B cell (primary cell): Measurements from ENCODE around the gene DUSP7. TPM values are rescaled to one million over a fixed set of nuclear protein-coding genes. Genes with fewer than 3 reads are reported as not detected.

Experiments
- ATAC-seq: fragments of 200-7000 bp; cut with Tn5 transposase; one replicate; pipeline ENCODE4 v1.10.0; 2021; ENCODE audit warnings: low read depth, mild to moderate bottlenecking, moderate number of reproducible peaks, moderate library complexity
- CTCF ChIA-PET: fragments of 350-600 bp; sonication (Branson Sonifier 250); formaldehyde crosslinking; loops from one replicate; lab custom pipeline; 2021; ENCODE audit warnings: antibody characterized with exemption, inconsistent platforms; lab: Charles Lee
- POLR2A ChIA-PET: fragments of 350-600 bp; sonication (Branson Sonifier 250); formaldehyde crosslinking; loops from one replicate; lab custom pipeline; 2021; ENCODE audit warnings: antibody characterized with exemption; lab: Charles Lee
- DNase-seq: peaks from one replicate; pipeline ENCODE4 v3.0.0; 2013
- H2AFZ ChIP-seq: 2 replicates; pipeline ENCODE4 v1.6.1; 2012; ENCODE audit warnings: mild to moderate bottlenecking, low read depth, low read length; ENCODE audit not compliant: insufficient read depth, poor library complexity, severe bottlenecking
- H3K27ac ChIP-seq, 2 donors: 1 replicate in 1 of 2; 2 replicates in 1 of 2; pipeline ENCODE4 v1.5.1; 2012 to 2013; ENCODE audit warnings: low read length in 2 of 2, mild to moderate bottlenecking in 2 of 2, moderate library complexity in 1 of 2
- H3K27me3 ChIP-seq, 4 experiments: fragments of 200-600 bp in 1 of 4; sonication (generic) in 1 of 4; replicated peaks in 1 of 4; 1 replicate in 2 of 4; 2 replicates in 2 of 4; pipeline versions ENCODE4 v1.6.1 to v1.7.0; 2013 to 2016; ENCODE audit warnings: low read length in 3 of 4, mild to moderate bottlenecking in 2 of 4, mixed read lengths in 1 of 4, moderate library complexity in 1 of 4; ENCODE audit not compliant: insufficient read depth in 4 of 4, control insufficient read depth in 3 of 4; ENCODE audit errors: control extremely low read depth in 1 of 4
- H3K36me3 ChIP-seq, 2 experiments: replicated peaks in 1 of 2; 1 replicate in 1 of 2; 2 replicates in 1 of 2; pipeline versions ENCODE4 v1.6.1 to v1.7.1; 2013; ENCODE audit warnings: low read length in 1 of 2; ENCODE audit not compliant: insufficient read depth in 2 of 2, control insufficient read depth in 1 of 2; ENCODE audit errors: control extremely low read depth in 1 of 2, extremely low read depth in 1 of 2
- H3K4me1 ChIP-seq, 2 donors: fragments of 200-600 bp in 1 of 2; sonication (generic) in 1 of 2; 1 replicate in 1 of 2; 2 replicates in 1 of 2; pipeline versions ENCODE4 v1.5.1 to v1.6.1; 2013 to 2017; ENCODE audit warnings: low read length in 2 of 2; ENCODE audit not compliant: control insufficient read depth in 2 of 2, insufficient read depth in 2 of 2
- H3K4me2 ChIP-seq: replicated peaks from 2 replicates; pipeline ENCODE3; 2012; ENCODE audit warnings: mild to moderate bottlenecking, low read depth, low read length; ENCODE audit not compliant: poor library complexity, severe bottlenecking
- H3K4me3 ChIP-seq, 5 experiments: fragments of 200-600 bp in 1 of 5; sonication (generic) in 1 of 5; 1 replicate in 3 of 5; 2 replicates in 2 of 5; pipeline versions ENCODE4 v1.5.1 to v1.7.0; 2011 to 2016; ENCODE audit warnings: low read length in 4 of 5, mild to moderate bottlenecking in 4 of 5, low read depth in 2 of 5, control low read depth in 1 of 5, moderate library complexity in 1 of 5; ENCODE audit not compliant: insufficient read depth in 1 of 5; ENCODE audit errors: control extremely low read depth in 1 of 5, extremely low read depth in 1 of 5
- H3K79me2 ChIP-seq: fragments of 200-600 bp; sonication (generic); one replicate; pipeline ENCODE4 v1.6.0; 2016; ENCODE audit warnings: low read length; ENCODE audit not compliant: control insufficient read depth, insufficient read depth
- H3K9ac ChIP-seq: fragments of 200-600 bp; sonication (generic); 2 replicates; pipeline ENCODE4 v1.6.1; 2017; ENCODE audit warnings: mild to moderate bottlenecking, low read length, moderate library complexity
- H3K9me3 ChIP-seq, 3 donors: one replicate each; pipeline versions ENCODE4 v1.6.1 to v1.7.1; 2013; ENCODE audit warnings: low read length in 2 of 3; ENCODE audit not compliant: control insufficient read depth in 2 of 3, insufficient read depth in 1 of 3; ENCODE audit errors: control extremely low read depth in 1 of 3
- H4K20me1 ChIP-seq: 2 replicates; pipeline ENCODE4 v1.6.0; 2012; ENCODE audit warnings: mild to moderate bottlenecking, low read length; ENCODE audit not compliant: insufficient read depth, control insufficient read depth, poor library complexity, severe bottlenecking
- H3K27ac Mint-ChIP-seq: one replicate; pipeline ENCODE4 v1.8.0; 2021; ENCODE audit warnings: mixed read lengths
- H3K27me3 Mint-ChIP-seq: one replicate; pipeline ENCODE4 v1.8.0; 2021; ENCODE audit warnings: mixed read lengths
- H3K4me1 Mint-ChIP-seq: one replicate; pipeline ENCODE4 v1.8.0; 2021; ENCODE audit warnings: mixed read lengths
- H3K4me3 Mint-ChIP-seq: one replicate; pipeline ENCODE4 v1.8.0; 2021; ENCODE audit warnings: mixed read lengths
- H3K9me3 Mint-ChIP-seq: one replicate; pipeline ENCODE4 v1.8.0; 2022; ENCODE audit warnings: mixed read lengths; ENCODE audit not compliant: insufficient read depth
- EZH2 ChIP-seq: IDR thresholded peaks from 2 replicates; pipeline ENCODE4 v1.6.1; 2012; ENCODE audit warnings: borderline replicate concordance, low read depth, mild to moderate bottlenecking, moderate library complexity, low read length; ENCODE audit not compliant: insufficient read depth, poor library complexity, severe bottlenecking
- WGBS: methylation state at CpG from one replicate; pipeline ENCODE4 v1.1.5; 2013; ENCODE audit warnings: missing lambda C conversion rate; ENCODE audit not compliant: insufficient coverage; 5-methylcytosine and 5-hydroxymethylcytosine counted together
- intact Hi-C: fragments of 100-400 bp; cut with micrococcal nuclease; formaldehyde crosslinking; loops from one replicate; pipeline ENCODE4 v1.10.0; 2022
- polyA plus RNA-seq: library from polyadenylated mRNA; depleted of rRNA; stranded (reverse); fragments of >200 nt; gene quantifications from 2 replicates; pipeline ENCODE4 v1.2.3, GENCODE V29; 2012
- total RNA-seq, 2 donors: library from RNA; stranded (reverse); fragments of 120-200 nt in 1 of 2; gene quantifications; 1 replicate in 1 of 2; 2 replicates in 1 of 2; pipeline versions ENCODE4 v1.2.3 to v1.2.4, GENCODE V29; 2013 to 2022
- TF ChIP-seq, protein P1 (sequence below): fragments of 200-600 bp; IDR thresholded peaks from one replicate; pipeline ENCODE4 v1.8.0; 2022; ENCODE audit warnings: antibody characterized with exemption, mild to moderate bottlenecking

The DUSP7 gene
- total and polyA plus RNA-seq, 2 donors (not counting 1 experiment from before 2014, with no cell fraction given): 5.1 to 6.9 TPM

DNA sequence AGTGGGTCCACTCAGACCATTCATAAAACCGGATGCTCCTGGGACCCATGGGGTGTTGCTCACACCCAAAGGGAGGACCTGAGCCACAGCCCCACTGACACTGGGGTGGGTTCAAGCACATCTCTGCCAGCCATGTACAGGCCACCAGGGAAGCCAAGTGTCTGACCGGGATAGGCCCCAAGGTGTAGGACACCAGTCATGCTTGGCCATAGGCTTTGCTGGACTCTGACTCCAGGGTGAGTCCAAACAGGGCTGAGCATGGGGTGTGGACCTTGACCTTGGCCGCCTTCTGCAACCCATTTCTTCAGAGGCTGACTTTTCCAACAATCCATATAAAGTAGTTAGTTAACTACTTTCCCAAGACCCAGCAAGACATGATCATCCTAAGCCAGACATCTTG, 31.4 kb upstream of the DUSP7 start:
- Histone ChIP-seq H3K4me1 (peaks cover 0 to 6% of the 10 kb centered on the region in 2 donors), H3K4me3 (no peak overlapping the region), H3K27me3 (no peaks in the 10 kb centered on the region), H3K36me3 (no peaks in the 10 kb centered on the region), H3K27ac (no peak overlapping the region), H2AFZ (no peak overlapping the region), H3K9me3 (no peaks in the 10 kb centered on the region), H3K9ac (no peak overlapping the region), H3K79me2 (no peaks in the 10 kb centered on the region), H4K20me1 (no peaks in the 10 kb centered on the region), H3K4me2 (no peak overlapping the region)
- Mint-ChIP-seq H3K4me1 (peaks cover 9% of the 10 kb centered on the region), H3K27ac (no peak overlapping the region), H3K4me3 (no peak overlapping the region), H3K9me3 (no peaks in the 10 kb centered on the region), H3K27me3 (no peaks in the 10 kb centered on the region)
- ATAC-seq (no peak), DNase-seq (no peak)
- intact Hi-C loops: no loop called here
- CTCF ChIA-PET: interaction anchor here (0.8 kb wide), 1 partner anchor 87 kb away, joined by 3 read pairs; no protein-coding TSS in a partner anchor
- no peak for TF ChIP-seq EZH2
- TF ChIP-seq, protein P1, sequence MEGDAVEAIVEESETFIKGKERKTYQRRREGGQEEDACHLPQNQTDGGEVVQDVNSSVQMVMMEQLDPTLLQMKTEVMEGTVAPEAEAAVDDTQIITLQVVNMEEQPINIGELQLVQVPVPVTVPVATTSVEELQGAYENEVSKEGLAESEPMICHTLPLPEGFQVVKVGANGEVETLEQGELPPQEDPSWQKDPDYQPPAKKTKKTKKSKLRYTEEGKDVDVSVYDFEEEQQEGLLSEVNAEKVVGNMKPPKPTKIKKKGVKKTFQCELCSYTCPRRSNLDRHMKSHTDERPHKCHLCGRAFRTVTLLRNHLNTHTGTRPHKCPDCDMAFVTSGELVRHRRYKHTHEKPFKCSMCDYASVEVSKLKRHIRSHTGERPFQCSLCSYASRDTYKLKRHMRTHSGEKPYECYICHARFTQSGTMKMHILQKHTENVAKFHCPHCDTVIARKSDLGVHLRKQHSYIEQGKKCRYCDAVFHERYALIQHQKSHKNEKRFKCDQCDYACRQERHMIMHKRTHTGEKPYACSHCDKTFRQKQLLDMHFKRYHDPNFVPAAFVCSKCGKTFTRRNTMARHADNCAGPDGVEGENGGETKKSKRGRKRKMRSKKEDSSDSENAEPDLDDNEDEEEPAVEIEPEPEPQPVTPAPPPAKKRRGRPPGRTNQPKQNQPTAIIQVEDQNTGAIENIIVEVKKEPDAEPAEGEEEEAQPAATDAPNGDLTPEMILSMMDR: no peak
- 91% methylated on average over 2 of the region's 3 CpGs for WGBS
- POLR2A ChIA-PET: no interaction called here

DNA sequence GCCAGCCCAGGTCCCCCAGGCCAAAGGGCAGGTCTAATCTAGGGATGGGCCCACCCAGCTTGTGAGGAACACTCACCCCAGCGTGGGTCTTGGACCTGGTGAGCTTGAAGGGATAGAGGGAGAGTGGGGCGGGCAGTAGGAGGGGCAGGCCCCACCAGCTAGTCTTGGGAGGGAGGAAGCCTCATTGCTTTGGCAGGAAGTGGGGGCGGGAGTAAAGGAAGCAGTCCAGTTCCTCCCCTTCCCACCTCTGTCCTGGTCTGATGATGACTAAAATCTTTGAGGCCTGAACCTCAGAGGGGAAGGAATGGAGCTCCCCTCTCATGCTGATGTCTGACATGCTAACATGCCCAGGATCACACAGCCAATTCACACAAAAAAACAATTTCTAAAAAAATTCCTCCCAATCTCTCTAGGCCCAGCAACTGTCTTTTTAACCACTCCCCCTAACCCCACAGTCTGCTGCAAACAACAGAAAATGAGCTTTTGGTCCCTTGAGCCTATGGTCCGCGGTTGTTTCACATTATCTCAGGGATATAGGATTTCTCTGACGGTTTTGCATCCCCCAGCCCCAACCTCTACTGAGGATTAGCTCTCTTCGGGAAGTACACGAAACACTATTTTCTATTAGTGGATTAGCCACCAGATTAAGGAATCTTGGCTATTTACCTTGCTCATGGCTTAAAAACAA, 30.7 kb upstream of the DUSP7 start:
- Histone ChIP-seq H3K4me2 (no peak overlapping the region), H4K20me1 (no peaks in the 10 kb centered on the region), H3K4me1 (peaks cover 0 to 6% of the 10 kb centered on the region in 2 donors), H3K9me3 (no peaks in the 10 kb centered on the region), H3K4me3 (no peak overlapping the region), H3K36me3 (no peaks in the 10 kb centered on the region), H2AFZ (no peak overlapping the region), H3K27me3 (no peaks in the 10 kb centered on the region), H3K9ac (no peak overlapping the region), H3K27ac (no peak overlapping the region), H3K79me2 (no peaks in the 10 kb centered on the region)
- no peak for TF ChIP-seq EZH2
- TF ChIP-seq, protein P1: no peak
- H3K27me3 Mint-ChIP-seq: no peaks in the 10 kb centered on the region
- H3K4me3 Mint-ChIP-seq: no peak overlapping the region
- no peak for ATAC-seq
- 57% methylated on average over 6 of the region's 8 CpGs for WGBS
- ChIA-PET POLR2A (no interaction called here), CTCF (interaction anchor here (0.8 kb wide), 1 partner anchor 86 kb away, joined by 3 read pairs; no protein-coding TSS in a partner anchor)
- intact Hi-C loops: no loop called here
- DNase-seq: no peak
- H3K9me3 Mint-ChIP-seq: no peaks in the 10 kb centered on the region
- no peak overlapping the region for H3K27ac Mint-ChIP-seq
- H3K4me1 Mint-ChIP-seq: peaks cover 9% of the 10 kb centered on the region
